ENCODE results near the gene NEGR1. TPM values are rescaled to one million over a fixed set of nuclear protein-coding genes. Genes with fewer than 3 reads are reported as not detected.

NEGR1 gene
- total RNA-seq, 1 experiment from 2014 or later, result 0.05 TPM

GRCh38 chr1:71586030-71586429 is 696.3 kb downstream of the NEGR1 start:
- H3K9me3 ChIP-seq (ENCODE audit: control insufficient read depth in 1 of 2, insufficient read depth in 1 of 2, low read depth in 1 of 2, low read length in 2 of 2), result peaks cover 0 to 7% of the 10 kb centered on the region in 2 experiments; a peak in 2 of 4 replicates
- intact Hi-C loops (cut with micrococcal nuclease), result no loop called here
- TF ChIP-seq SP1 (IDR thresholded peaks at IDR 0.05; ENCODE audit: low read depth) (no peak), RAD21 (IDR thresholded peaks at IDR 0.05; ENCODE audit: low read depth) (no peak), YY1 (IDR thresholded peaks at IDR 0.05; ENCODE audit: extremely low read depth, insufficient replicate concordance, low read depth, low read length) (no peak), EZH2phosphoT487 (IDR thresholded peaks at IDR 0.05; ENCODE audit: borderline replicate concordance) (no peak), EZH2 (IDR thresholded peaks at IDR 0.05) (no peak)
- DNase-seq (ENCODE audit: low read depth, low spot score), result no peak
- H3K4me1 ChIP-seq (ENCODE audit: control insufficient read depth in 1 of 2, insufficient read depth in 2 of 2, low read length in 2 of 2), result no peaks in the 10 kb centered on the region
- H3K27ac ChIP-seq (ENCODE audit: low read depth, low read length), result no peak overlapping the region
- no peaks in the 10 kb centered on the region for H3K36me3 ChIP-seq (ENCODE audit: control insufficient read depth in 1 of 2, insufficient read depth in 2 of 2, low read length in 2 of 2)
- RAD21 ChIA-PET (ENCODE audit: low non-redundant PET in 1 of 2, low total read pairs in 2 of 2, uncharacterized antibody in 2 of 2, unreplicated experiment in 2 of 2), result no interaction called here
- no peak overlapping the region for H2AFZ ChIP-seq (ENCODE audit: low read depth, low read length, poor library complexity, severe bottlenecking)
- H3K4me3 ChIP-seq (replicated peaks in 1 of 2; ENCODE audit: low read depth in 1 of 2, low read length in 2 of 2), result no peak overlapping the region
- no peaks in the 10 kb centered on the region for H3K79me2 ChIP-seq (ENCODE audit: insufficient read depth, low read length)
- H3K9ac ChIP-seq (ENCODE audit: low read length), result no peak overlapping the region
- no TSS peak for BruUV-seq (replicated peaks)
- H3K9me2 ChIP-seq (ENCODE audit: insufficient read depth), result no peaks in the 10 kb centered on the region
- ATAC-seq, result no peak
- CTCF ChIA-PET, result no interaction called here
- H3K4me2 ChIP-seq (ENCODE audit: low read length), result no peak overlapping the region
- H4K20me1 ChIP-seq (ENCODE audit: insufficient read depth), result no peaks in the 10 kb centered on the region
- H3K27me3 ChIP-seq (ENCODE audit: insufficient read depth, low read length), result no peaks in the 10 kb centered on the region
- POLR2A ChIA-PET, result no interaction called here

- no peak for DNase-seq (ENCODE audit: low read depth, low spot score)
- TF ChIP-seq MAX (IDR thresholded peaks at IDR 0.05) (no peak), ZFX (IDR thresholded peaks at IDR 0.05) (no peak), SRF (IDR thresholded peaks at IDR 0.05; ENCODE audit: low read depth) (no peak), REST (IDR thresholded peaks at IDR 0.05; ENCODE audit: low read depth) (no peak)
- RAD21 ChIA-PET (ENCODE audit: low non-redundant PET in 1 of 2, low total read pairs in 2 of 2, uncharacterized antibody in 2 of 2, unreplicated experiment in 2 of 2), result no interaction called here
- no peak overlapping the region for H3K27ac ChIP-seq (ENCODE audit: low read depth, low read length)
- ATAC-seq, result no peak
- POLR2A ChIA-PET, result no interaction called here
- H3K4me3 ChIP-seq (replicated peaks in 1 of 2; ENCODE audit: low read depth in 1 of 2, low read length in 2 of 2), result no peak overlapping the region
- H3K4me1 ChIP-seq (ENCODE audit: control insufficient read depth in 1 of 2, insufficient read depth in 2 of 2, low read length in 2 of 2), result no peaks in the 10 kb centered on the region
- H3K4me2 ChIP-seq (ENCODE audit: low read length), result no peak overlapping the region
- no peaks in the 10 kb centered on the region for H3K27me3 ChIP-seq (ENCODE audit: insufficient read depth, low read length)
- H3K9me3 ChIP-seq (ENCODE audit: control insufficient read depth in 1 of 2, insufficient read depth in 1 of 2, low read depth in 1 of 2, low read length in 2 of 2), result peaks cover 0 to 7% of the 10 kb centered on the region in 2 experiments; a peak in 2 of 4 replicates
- no TSS peak for BruUV-seq (replicated peaks)
- H4K20me1 ChIP-seq (ENCODE audit: insufficient read depth), result no peaks in the 10 kb centered on the region
- no peak overlapping the region for H2AFZ ChIP-seq (ENCODE audit: low read depth, low read length, poor library complexity, severe bottlenecking)
- no peaks in the 10 kb centered on the region for H3K36me3 ChIP-seq (ENCODE audit: control insufficient read depth in 1 of 2, insufficient read depth in 2 of 2, low read length in 2 of 2)
- no peaks in the 10 kb centered on the region for H3K79me2 ChIP-seq (ENCODE audit: insufficient read depth, low read length)
- intact Hi-C loops (cut with micrococcal nuclease), result no loop called here
- CTCF ChIA-PET, result no interaction called here
- no peaks in the 10 kb centered on the region for H3K9me2 ChIP-seq (ENCODE audit: insufficient read depth)
- H3K9ac ChIP-seq (ENCODE audit: low read length), result no peak overlapping the region
Measured at GRCh38 chr1:71583756-71584155, 698.6 kb downstream of the NEGR1 start.
